ENCODE results near the gene ZBTB49. TPM values are rescaled to one million over a fixed set of nuclear protein-coding genes. Genes with fewer than 3 reads are reported as not detected.

Gene ZBTB49
- total and polyA plus RNA-seq, 2 of the 13 experiments (the other 11 are each of a cell fraction or from before 2014, with no cell fraction given): 3.3 to 4.3 TPM

- TF ChIP-seq ZNF749 (CRISPR knock-in tag; IDR thresholded peaks at IDR 0.05; ENCODE audit: borderline replicate concordance) (no peak), PHF5A (CRISPR knock-in tag; IDR thresholded peaks at IDR 0.05; ENCODE audit: low read depth, unreplicated experiment) (no peak), RARA (CRISPR knock-in tag; IDR thresholded peaks at IDR 0.05) (peak; percentile 57), SP140L (CRISPR knock-in tag; IDR thresholded peaks at IDR 0.05; ENCODE audit: borderline replicate concordance) (no peak)
These were observed 35.3 kb downstream of the ZBTB49 start (continued) for GRCh38 chr4:4325321-4325720.

- no peak overlapping the region for H3K27ac ChIP-seq (ENCODE audit: extremely low read length, insufficient read depth, low read length)
- no TSS peak for BruUV-seq (replicated peaks)
- 88% methylated on average over 3 of the region's 4 CpGs for WGBS (ENCODE audit: low lambda C conversion rate)
- POLR2A ChIA-PET: no interaction called here
- no peak overlapping the region for H3K9ac ChIP-seq (ENCODE audit: insufficient read depth, low read depth, low read length)
- no peaks in the 10 kb centered on the region for H4K20me1 ChIP-seq (ENCODE audit: insufficient read depth, low read length)
- in situ Hi-C loops (cut with HindIII; ENCODE audit: extremely low pct_ligation_motif_present, low pct_unique_long_range_greater_than_20kb): loop anchor here (5.0 kb wide), 1 partner anchor 34 kb away; the partner anchor contains the start of genes LYAR and ZBTB49
- no peaks in the 10 kb centered on the region for H3K79me2 ChIP-seq (ENCODE audit: insufficient read depth, low read length)
- no peak overlapping the region for H2AFZ ChIP-seq (ENCODE audit: low read length)
- FAIRE-seq (no peak), ATAC-seq (no peak), DNase-seq (ENCODE audit: low spot score) (no peak)
- no peak overlapping the region for H3K4me2 ChIP-seq (ENCODE audit: low read depth, low read length)
- no peak overlapping the region for H3K4me3 ChIP-seq (replicated peaks in 1 of 3; ENCODE audit: insufficient read depth in 1 of 3, low read depth in 2 of 3, low read length in 3 of 3)
- no peaks in the 10 kb centered on the region for H3K9me3 ChIP-seq (ENCODE audit: low read length)
- CTCF ChIA-PET (ENCODE audit: low intra/inter-chr PET ratio, low total read pairs): no interaction called here
- peaks cover 47% of the 10 kb centered on the region for H3K4me1 ChIP-seq (ENCODE audit: insufficient read depth, low read length)
- intact Hi-C loops (cut with micrococcal nuclease; ENCODE audit: unreplicated experiment): no loop called here
- H3K36me3 ChIP-seq (replicated peaks in 1 of 2; ENCODE audit: control insufficient read depth in 1 of 2, insufficient read depth in 2 of 2, low read length in 2 of 2): peaks cover 2 to 7% of the 10 kb centered on the region in 2 experiments; a peak in 3 of 5 replicates
- H3K27me3 ChIP-seq (ENCODE audit: control insufficient read depth in 1 of 2, insufficient read depth in 2 of 2, low read length in 2 of 2): no peaks in the 10 kb centered on the region
- TF ChIP-seq NFE2L1 (CRISPR knock-in tag; IDR thresholded peaks at IDR 0.05; ENCODE audit: borderline replicate concordance): no peak
- TF ChIP-seq FOXM1 (CRISPR knock-in tag; IDR thresholded peaks at IDR 0.05): no peak
- TF ChIP-seq TBL1XR1 (IDR thresholded peaks at IDR 0.05; ENCODE audit: borderline replicate concordance, low read length, partially characterized antibody): no peak
- TF ChIP-seq KAT8 (CRISPR knock-in tag; IDR thresholded peaks at IDR 0.05): no peak
- TF ChIP-seq ZFP91 (CRISPR knock-in tag; IDR thresholded peaks at IDR 0.05; ENCODE audit: borderline replicate concordance): no peak
- no peak for TF ChIP-seq GABPB1 (CRISPR knock-in tag; IDR thresholded peaks at IDR 0.05)
- no peak for TF ChIP-seq PHF21A (CRISPR knock-in tag; IDR thresholded peaks at IDR 0.05)
- TF ChIP-seq ZNF512B (CRISPR knock-in tag; IDR thresholded peaks at IDR 0.05; ENCODE audit: borderline replicate concordance): no peak
- TF ChIP-seq ZBTB4 (CRISPR knock-in tag; IDR thresholded peaks at IDR 0.05; ENCODE audit: borderline replicate concordance): no peak
- TF ChIP-seq CTCF (CRISPR knock-in tag; IDR thresholded peaks at IDR 0.05): no peak
These were observed 36.1 kb downstream of the ZBTB49 start for GRCh38 chr4:4326166-4326565.
